Left renal pelvis (tissue), 4 donors: ENCODE measurements around the gene SDR42E2. TPM values are rescaled to one million over a fixed set of nuclear protein-coding genes. Genes with fewer than 3 reads are reported as not detected.
"Not testable (repeated sequence)": the region's sequence is repeated elsewhere in the genome, so short reads cannot be mapped to it uniquely, and the experiment has no call there.

Experiments used
- DNase-seq, 4 donors: peaks; one replicate each; pipeline ENCODE4 v3.0.0-alpha.2; 2013; ENCODE audit warnings: low read depth in 4 of 4, low spot score in 3 of 4
- polyA plus RNA-seq, 4 donors: library from polyadenylated mRNA; unstranded; fragments of 120-200 nt; gene quantifications; one replicate each; pipeline ENCODE4 v1.2.1, GENCODE V29; 2013; ENCODE audit not compliant: insufficient read length in 4 of 4

Gene SDR42E2
- polyA plus RNA-seq, result under 1 TPM; 0.05 to 0.18 (median 0.11) TPM

DNA sequence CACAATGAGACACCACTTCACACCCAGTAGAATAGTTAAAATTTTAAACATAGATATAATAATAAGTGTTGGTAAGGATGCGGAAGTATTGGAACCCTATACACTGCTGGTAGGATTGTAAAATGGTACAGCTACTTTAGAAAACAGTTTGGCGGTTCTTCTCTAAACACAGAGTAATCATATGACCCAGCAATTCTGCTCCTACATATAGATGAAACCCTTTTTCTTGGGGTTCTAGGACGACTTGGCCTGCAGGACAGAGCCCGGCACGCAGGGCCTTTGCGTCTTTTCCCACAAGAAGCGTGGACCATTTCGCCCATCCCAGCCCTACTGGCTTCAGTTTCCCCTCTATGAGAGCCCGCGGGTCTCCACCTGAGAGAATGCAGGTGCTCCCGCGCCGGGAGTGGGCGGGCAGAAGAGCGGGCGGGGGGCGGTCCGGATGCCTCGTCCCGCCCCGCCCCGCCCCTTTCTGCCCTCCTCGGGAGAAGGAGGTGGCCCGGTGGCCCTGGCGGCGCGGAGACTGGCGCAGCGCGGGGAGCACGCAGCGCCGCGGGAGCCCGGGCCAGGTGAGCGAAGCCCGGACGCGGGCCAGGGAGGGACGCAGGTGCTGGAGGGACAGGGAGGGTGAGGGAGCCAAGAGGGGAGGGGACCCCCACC, at the start of gene SDR42E2:
Gene SDR42E2, plus strand, starts transcription at position 508 of the 657 bp plus-strand sequence. CDS start 3,077 bp downstream, outside the sequence.
- DNase-seq, result no peak

GRCh38 chr16:22116095-22116700, 46.1 kb upstream of the SDR42E2 start:
- no peak for DNase-seq

GRCh38 chr16:22117609-22118008, 44.7 kb upstream of the SDR42E2 start:
- DNase-seq, result no peak

DNA sequence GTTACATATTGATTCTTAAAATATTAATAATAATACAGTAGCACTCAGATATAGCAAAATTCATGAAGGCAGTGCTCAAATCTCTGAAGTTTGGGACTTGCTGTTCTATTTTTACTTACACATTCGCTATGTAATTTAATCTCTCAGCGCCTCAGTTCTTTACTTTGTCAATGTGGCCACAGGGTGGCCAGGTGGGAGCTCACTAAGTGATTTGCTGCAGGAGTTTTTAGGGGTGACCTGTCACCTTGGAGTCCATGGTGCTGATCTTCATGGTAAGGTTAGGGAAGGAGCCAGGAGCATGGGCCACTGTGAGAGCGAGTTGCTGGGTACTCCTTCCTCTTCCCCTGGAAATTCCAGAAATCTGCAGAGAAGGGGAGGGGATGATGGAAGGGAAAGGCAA, 41.9 kb upstream of the SDR42E2 start:
- DNase-seq, result no peak

- DNase-seq, result no peak
Observed at GRCh38 chr16:22122239-22122638, 40.1 kb upstream of the SDR42E2 start.

- no peak for DNase-seq
Observed at GRCh38 chr16:22123146-22123545, 39.2 kb upstream of the SDR42E2 start.

GRCh38 chr16:22123759-22124490, 38.4 kb upstream of the SDR42E2 start:
- DNase-seq, result no peak

DNA sequence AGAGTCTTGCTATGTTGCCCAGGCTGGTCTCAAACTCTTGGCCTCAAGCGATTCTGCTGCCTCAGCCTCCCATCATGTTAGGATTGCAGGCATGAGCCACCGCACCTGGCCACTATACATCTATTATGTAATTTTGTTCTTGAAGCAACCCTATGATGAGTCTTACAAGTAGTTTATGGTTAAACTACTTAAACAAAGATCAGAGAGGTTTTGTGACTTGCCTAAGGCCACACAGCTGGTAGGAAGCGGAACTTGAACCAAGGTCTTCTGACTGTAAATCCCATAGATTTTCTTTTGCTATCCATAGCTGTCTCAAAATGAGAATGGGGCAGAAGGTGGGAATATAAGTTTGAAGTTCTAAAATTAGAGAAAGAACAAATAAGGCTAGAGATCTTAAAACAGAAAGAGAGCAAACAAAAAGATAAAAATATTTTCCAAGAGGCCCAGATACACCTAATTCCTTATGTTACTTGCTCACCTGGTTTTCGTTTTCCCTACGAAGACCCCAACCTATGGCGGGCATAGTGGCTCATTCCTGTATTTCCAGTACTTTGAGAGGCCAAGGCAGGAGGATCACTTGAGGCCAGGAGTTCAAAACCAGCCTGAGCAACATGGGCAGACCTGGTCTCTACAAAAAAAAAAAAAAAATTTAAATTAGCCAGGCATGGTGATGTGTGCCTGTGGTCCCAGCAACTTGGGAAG, 37.6 kb upstream of the SDR42E2 start:
- no peak for DNase-seq

DNA sequence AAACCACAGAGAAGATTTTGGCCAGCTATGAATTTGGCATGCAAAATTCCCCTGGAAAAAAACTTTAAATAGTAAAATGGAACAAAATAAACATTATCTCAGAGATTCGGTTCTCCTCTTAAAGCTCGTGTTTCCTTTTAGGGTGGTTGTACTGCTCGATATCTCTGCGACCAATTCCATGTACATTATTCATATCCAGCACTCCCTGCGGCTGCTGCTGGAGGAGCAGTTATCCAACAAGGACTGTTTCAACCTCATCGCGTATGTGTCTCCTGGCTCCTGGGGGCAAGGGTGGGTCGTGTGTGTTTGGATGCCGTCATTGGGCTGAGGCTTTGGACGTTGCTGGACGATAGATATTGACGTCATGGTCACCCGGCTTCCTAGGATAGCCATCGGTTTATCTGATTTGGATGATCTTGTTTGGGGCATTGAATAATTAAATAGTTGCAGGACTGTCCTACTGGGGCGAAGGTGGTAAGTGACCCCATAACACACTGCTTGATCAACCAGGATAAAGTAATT, 36.2 kb upstream of the SDR42E2 start:
- no peak for DNase-seq

DNA sequence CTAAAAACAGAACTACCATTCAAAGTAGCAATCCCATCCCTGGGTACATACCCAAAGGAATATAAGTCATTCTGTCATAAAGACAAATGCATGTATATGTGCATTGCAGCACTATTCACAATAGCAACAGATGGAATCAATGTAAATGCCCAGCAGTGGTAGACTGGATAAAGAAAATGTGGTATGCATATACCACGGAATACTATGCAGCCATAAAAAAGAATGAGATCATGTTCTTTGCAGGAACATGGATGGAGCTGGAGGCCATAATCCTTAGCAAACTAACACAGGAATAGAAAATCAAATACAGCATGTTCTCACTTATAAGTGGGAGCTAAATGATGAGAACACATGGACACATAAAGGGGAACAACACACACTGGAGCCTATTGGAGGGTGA, 33.8 kb upstream of the SDR42E2 start:
- not testable (repeated sequence) for DNase-seq

GRCh38 chr16:22130528-22130927, 31.8 kb upstream of the SDR42E2 start:
- DNase-seq, result no peak

- DNase-seq, result no peak
Observed at GRCh38 chr16:22132801-22133200, 29.5 kb upstream of the SDR42E2 start.

DNA sequence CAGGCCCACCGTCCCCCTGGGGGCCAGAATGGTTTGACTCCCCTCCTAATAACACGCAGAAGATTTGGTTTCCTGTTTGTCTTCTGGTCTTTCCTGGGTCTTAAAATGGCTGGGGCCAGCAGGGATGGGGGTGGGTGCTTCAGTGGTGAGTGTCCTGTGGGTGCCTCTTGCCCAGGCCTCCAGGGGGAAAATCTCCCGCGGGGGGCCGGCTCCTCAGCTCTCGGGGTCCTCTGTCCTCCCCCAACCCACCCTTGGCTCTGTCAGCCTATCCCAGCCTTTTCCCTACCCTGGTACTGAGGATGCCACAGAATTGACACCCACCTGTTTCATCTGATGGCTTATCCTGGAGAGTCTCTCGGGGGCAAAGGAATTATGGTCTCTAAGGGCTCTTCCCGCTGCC, 23.8 kb upstream of the SDR42E2 start:
- DNase-seq, result no peak

DNA sequence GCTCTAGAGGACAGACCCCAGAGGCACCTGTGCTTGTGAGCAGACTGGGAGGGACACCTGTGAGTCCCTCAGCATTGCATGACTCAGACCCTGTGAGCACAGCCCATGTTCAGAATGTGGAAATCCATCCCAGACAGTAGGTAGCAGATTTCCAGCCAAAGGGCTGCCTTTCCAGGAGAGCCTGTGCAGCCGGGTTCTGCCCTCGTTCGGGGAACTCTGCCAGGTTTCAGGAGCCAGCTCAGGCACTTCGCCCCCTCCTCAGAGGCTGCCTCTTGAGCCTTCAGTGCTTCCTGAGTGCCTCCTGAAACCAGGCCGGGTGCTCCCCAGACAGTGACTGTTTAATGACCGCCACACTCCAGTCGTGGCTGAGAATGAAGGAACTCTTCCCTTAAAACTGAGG, 23.3 kb upstream of the SDR42E2 start:
- no peak for DNase-seq

DNA sequence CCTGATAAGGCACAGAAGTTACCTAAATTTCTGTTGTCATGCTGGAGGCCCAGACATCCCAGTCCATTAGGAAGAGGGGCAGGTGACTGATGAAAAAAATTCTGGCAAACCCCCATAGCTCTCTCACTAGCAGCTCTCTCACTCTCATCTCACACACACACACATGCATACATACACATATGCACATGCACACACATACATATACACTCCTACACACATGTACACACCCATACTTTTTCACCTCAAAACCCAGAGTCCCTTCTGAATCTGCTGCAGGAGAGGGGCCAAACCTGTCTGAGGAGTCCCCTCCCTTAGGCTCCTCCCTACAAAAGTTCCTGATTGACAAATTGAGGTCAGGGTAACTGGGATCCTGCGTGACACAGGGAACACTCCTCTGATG, 22.6 kb upstream of the SDR42E2 start:
- no peak for DNase-seq

- no peak for DNase-seq
Observed at GRCh38 chr16:22141767-22142166, 20.5 kb upstream of the SDR42E2 start.

DNA sequence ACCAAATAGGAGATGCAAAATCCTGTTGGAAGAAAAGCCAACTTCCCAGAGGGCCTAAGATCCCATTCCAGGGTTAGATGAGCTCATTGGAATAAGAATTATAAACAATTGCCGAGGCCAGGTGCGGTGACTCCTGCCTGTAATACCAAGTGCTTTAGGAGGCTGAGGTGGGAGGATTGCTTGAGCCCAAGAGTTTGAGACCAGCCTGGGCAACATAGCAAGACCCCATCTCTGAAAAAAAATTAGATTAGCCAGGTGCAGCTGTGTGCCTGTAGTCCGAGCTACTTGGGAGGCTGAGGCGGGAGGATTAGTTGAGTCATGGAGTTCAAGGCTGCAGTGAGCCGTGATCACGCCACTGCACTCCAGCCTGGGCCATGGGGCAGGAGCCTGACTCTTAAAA, 17.8 kb upstream of the SDR42E2 start:
- no peak for DNase-seq

- no peak for DNase-seq
Observed at GRCh38 chr16:22147853-22148252, 14.5 kb upstream of the SDR42E2 start.

GRCh38 chr16:22151246-22151998, 10.9 kb upstream of the SDR42E2 start:
- DNase-seq, result no peak

GRCh38 chr16:22152316-22152715, 10.0 kb upstream of the SDR42E2 start:
- DNase-seq, result no peak
